ENCODE results near the gene NPAS4. TPM values are rescaled to one million over a fixed set of nuclear protein-coding genes. Genes with fewer than 3 reads are reported as not detected.
A peak's percentile ranks its signal among the peaks of the same experiment; 100 is the strongest.

Gene NPAS4
- polyA plus RNA-seq, 2 of the 4 experiments (the other 2 are of a cell fraction), result 0.03 TPM; not detected in 1

- Histone ChIP-seq H3K4me3 (peak overlapping the region; percentile 72; the same call in 2 of the 3 replicates), H3K9me3 (no peaks in the 10 kb centered on the region; the same call in 1 of the 3 replicates), H3K27ac (peak overlapping the region in 1 of 2 experiments; percentile 95; a peak in 3 of 6 replicates), H3K4me1 (peaks cover 10% of the 10 kb centered on the region), H3K4me2 (peak overlapping the region; percentile 93)
- ATAC-seq, result peak in 1 of 2 experiments; percentile 12; a peak in 2 of 6 replicates
- ChIA-PET CTCF (interaction anchor here (0.5 to 4.8 kb wide), 9 partner anchors 10 to 67 kb away, joined by 3 to 37 read pairs (median 4); partner anchors contain the start of genes DPP3, MRPL11 and NPAS4), POLR2A (interaction anchor here (3.9 kb wide), 1 partner anchor 12 kb away, joined by 47 read pairs; the partner anchor contains the start of gene DPP3)
- WGBS (ENCODE audit: missing lambda C conversion rate), result 80% methylated on average over 6 of the region's 6 CpGs
- TF ChIP-seq POLR2AphosphoS2 (conservative IDR thresholded peaks at IDR 0.05; ENCODE audit: low read length) (no peak), NR3C1 (IDR thresholded peaks at IDR 0.05) (no peak), ZSCAN20 (CRISPR knock-in tag; IDR thresholded peaks at IDR 0.05) (no peak), HMGXB4 (CRISPR knock-in tag; IDR thresholded peaks at IDR 0.05; ENCODE audit: borderline replicate concordance) (no peak), E2F6 (IDR thresholded peaks at IDR 0.05; ENCODE audit: borderline replicate concordance, low read depth) (no peak), BHLHE40 (IDR thresholded peaks at IDR 0.05; ENCODE audit: low read depth, low read length) (no peak), FOXS1 (CRISPR knock-in tag; IDR thresholded peaks at IDR 0.05) (no peak), JUN (IDR thresholded peaks at IDR 0.05) (no peak), RCOR1 (IDR thresholded peaks at IDR 0.05; ENCODE audit: low read depth, low read length) (no peak), HEYL (CRISPR knock-in tag; IDR thresholded peaks at IDR 0.05) (no peak), JUNB (IDR thresholded peaks at IDR 0.05) (no peak), SREBF2 (IDR thresholded peaks at IDR 0.05) (no peak), RFX5 (IDR thresholded peaks at IDR 0.05) (no peak), REST (IDR thresholded peaks at IDR 0.05) (no peak), CBX8 (IDR thresholded peaks at IDR 0.05) (no peak)
- FAIRE-seq, result no peak
- no peak for DNase-seq (ENCODE audit: low read depth in 1 of 2, low spot score in 1 of 2)
Observed at GRCh38 chr11:66467756-66468155, 46.9 kb downstream of the NPAS4 start.

GRCh38 chr11:66468691-66469090 is 47.9 kb downstream of the NPAS4 start:
- Histone ChIP-seq H3K9me3 (no peaks in the 10 kb centered on the region), H3K4me1 (peaks cover 10% of the 10 kb centered on the region), H3K4me2 (no peak overlapping the region), H3K4me3 (no peak overlapping the region), H3K27ac (no peak overlapping the region)
- FAIRE-seq (no peak), DNase-seq (ENCODE audit: low read depth in 1 of 2, low spot score in 1 of 2) (no peak), ATAC-seq (no peak)
- POLR2A ChIA-PET, result interaction anchor here (1.5 kb wide), 1 partner anchor 11 kb away, joined by 11 read pairs; the partner anchor contains the start of gene DPP3
- TF ChIP-seq HEYL (CRISPR knock-in tag; IDR thresholded peaks at IDR 0.05) (no peak), CHD2 (IDR thresholded peaks at IDR 0.05; ENCODE audit: low read length, partially characterized antibody) (no peak), KDM1A (IDR thresholded peaks at IDR 0.05; ENCODE audit: low read depth) (no peak), RARB (CRISPR knock-in tag; IDR thresholded peaks at IDR 0.05) (no peak), EP300 (IDR thresholded peaks at IDR 0.05) (no peak), RNF2 (IDR thresholded peaks at IDR 0.05; ENCODE audit: borderline replicate concordance, low read depth) (no peak), REST (IDR thresholded peaks at IDR 0.05) (no peak), TFCP2L1 (CRISPR knock-in tag; IDR thresholded peaks at IDR 0.05) (no peak), HOXB5 (CRISPR knock-in tag; IDR thresholded peaks at IDR 0.05) (no peak), POLR2A (IDR thresholded peaks at IDR 0.05; ENCODE audit: low read length) (no peak), GATA3 (IDR thresholded peaks at IDR 0.05; ENCODE audit: borderline replicate concordance) (no peak), MAZ (IDR thresholded peaks at IDR 0.05; ENCODE audit: borderline replicate concordance, low read depth, low read length) (no peak), POLR2AphosphoS2 (conservative IDR thresholded peaks at IDR 0.05; ENCODE audit: low read length) (no peak)
- 91% methylated on average over 6 of the region's 6 CpGs for WGBS (ENCODE audit: missing lambda C conversion rate)
- CTCF ChIA-PET, result interaction anchor here (0.5 to 4.8 kb wide), 9 partner anchors 11 to 847 kb away, joined by 3 to 37 read pairs (median 4); partner anchors contain the start of genes DPP3 and MRPL11
